GM20000 (cell line): ENCODE measurements around the gene TM7SF3.

Source experiments
- DNase-seq: peaks from one replicate; pipeline ENCODE4 v3.0.0; 2012; ENCODE audit warnings: low spot score
- TF ChIP-seq, protein P1 (sequence below): IDR thresholded peaks from 2 replicates; pipeline ENCODE4 v1.5.1; 2012; ENCODE audit warnings: mild to moderate bottlenecking, control low read depth; ENCODE audit errors: extremely low read depth, missing control alignments

TM7SF3 gene

DNA sequence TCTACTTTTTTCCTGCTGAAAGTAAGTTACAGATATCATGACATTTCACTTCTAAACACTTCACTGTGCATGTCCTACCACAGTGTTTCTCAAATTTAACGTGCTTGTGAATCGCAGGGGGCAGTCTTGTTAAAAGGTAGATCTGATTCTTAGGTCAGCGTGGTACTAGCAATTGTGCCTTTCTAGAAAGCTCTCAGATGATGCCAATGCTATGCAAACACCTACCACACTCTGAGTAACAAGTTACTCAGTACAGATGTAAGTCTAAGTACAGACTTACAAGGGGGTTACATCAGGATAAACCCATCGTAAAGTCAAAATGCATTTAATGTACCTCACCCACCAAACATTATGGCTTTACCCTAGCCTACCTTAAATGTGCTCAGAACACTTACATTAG is 22.4 kb downstream of the TM7SF3 start:
- TF ChIP-seq, protein P1, sequence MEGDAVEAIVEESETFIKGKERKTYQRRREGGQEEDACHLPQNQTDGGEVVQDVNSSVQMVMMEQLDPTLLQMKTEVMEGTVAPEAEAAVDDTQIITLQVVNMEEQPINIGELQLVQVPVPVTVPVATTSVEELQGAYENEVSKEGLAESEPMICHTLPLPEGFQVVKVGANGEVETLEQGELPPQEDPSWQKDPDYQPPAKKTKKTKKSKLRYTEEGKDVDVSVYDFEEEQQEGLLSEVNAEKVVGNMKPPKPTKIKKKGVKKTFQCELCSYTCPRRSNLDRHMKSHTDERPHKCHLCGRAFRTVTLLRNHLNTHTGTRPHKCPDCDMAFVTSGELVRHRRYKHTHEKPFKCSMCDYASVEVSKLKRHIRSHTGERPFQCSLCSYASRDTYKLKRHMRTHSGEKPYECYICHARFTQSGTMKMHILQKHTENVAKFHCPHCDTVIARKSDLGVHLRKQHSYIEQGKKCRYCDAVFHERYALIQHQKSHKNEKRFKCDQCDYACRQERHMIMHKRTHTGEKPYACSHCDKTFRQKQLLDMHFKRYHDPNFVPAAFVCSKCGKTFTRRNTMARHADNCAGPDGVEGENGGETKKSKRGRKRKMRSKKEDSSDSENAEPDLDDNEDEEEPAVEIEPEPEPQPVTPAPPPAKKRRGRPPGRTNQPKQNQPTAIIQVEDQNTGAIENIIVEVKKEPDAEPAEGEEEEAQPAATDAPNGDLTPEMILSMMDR = no peak
- no peak for DNase-seq

DNA sequence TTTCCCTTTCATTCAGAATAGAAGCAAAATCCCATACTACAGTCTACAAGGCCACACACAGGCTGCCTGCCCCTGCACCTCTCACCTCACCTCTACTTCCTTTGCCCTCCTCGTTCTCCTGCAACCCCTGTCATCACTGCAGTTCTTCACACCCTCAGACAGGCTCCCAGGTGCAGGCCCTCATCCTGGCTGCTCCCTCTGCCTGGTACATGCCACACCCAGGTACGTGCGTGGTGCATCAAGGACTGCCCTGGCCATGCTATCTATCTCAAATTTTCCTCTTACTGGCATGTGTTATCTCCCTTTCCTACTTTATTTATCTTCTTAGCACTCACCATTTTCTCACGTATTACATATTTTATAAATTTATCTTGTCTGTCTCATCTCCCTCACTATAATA is 24.3 kb downstream of the TM7SF3 start:
- no peak for DNase-seq
- TF ChIP-seq, protein P1 = no peak

DNA sequence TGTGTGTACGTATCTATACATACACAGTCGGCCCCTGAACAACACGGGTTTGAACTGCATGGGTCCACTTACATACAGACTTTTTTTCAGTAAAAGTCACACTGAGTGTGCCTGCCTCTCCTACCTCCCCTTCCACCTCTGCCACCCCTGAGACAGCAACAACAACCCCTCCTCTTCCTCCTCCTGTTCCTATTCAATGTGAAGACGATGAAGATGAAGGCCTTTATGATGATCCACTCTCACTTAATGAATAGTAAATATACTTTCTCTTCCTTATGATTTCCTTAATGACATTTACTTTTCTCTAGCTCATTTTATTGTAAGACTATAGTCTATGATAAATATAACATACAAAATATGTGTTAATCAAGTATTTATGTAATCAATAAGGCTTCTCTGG is 25.5 kb downstream of the TM7SF3 start:
- TF ChIP-seq, protein P1 = no peak
- DNase-seq = no peak

DNA sequence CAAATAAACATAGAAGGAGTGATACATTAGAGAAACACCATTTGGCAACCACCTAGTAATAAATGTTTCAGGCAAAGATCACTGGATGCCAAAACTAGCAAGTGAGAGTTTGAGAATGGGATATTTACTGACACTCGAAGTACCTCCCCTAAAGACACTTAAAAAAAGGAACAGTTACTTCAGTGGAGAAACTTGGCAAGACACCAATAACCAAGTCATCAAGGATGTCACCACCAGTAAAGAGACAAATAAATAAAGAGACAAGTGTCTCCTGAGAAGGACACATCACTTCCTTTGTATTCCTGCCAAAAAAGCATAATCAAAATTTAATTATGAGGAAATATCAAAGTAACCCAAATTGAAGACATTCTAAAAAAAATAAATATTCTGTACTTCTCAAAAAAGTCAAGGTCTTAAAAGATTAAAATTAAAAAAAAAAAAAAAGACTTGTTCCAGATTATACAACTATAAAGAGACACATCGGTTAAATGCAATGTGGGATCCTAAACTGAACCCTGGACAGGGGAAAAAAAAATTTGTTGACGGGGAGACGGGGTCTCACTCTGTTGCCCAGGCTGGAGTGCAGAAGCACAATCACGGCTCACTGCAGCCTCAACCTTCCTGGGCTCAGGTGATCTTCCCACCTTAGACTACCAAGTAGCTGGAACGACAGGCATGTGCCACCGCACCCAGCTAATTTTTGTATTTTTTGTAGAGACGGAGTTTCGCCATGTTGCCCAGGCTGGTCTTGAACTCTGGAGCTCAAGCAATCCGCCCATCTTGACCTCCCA is 26.4 kb downstream of the TM7SF3 start:
- DNase-seq = no peak
- TF ChIP-seq, protein P1 = no peak

DNA sequence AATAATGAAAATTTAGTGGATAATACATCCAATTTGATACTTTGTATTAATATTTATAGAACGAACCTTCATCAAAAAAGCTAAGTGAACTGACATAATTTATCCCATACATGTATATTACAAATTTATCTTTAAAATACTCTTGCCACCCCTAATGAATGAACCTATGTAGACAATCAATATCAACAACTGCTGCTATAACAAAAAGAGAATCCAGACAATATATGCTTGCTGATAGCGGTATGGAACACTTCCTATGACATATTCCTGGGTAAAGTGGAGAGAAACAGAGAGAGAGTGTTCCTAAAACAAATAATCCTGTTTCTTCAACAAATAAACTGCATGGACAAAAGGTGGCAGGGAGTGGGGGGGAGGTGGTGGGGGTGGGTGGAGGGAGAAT is 31.3 kb downstream of the TM7SF3 start:
- TF ChIP-seq, protein P1 = no peak
- DNase-seq = no peak

DNA sequence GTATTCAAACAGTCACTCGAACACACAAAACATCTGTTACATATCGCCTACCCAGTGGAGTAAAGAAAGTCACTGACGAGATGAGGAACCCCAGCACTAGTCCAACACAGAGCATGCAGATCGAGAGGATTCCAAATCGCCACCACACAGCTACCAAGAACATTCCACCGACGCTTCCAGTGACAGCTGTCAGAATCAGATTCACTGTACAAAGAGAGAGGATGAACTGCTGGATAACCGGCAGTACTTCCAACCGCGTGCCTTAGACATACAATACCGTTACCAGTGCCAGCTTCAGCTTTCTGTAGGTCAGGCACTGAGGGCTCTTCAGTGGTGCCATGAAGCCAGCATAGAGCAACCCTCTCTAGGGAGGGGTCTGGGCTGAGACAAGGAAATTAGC is 34.5 kb downstream of the TM7SF3 start:
- DNase-seq = no peak
- TF ChIP-seq, protein P1 = no peak

DNA sequence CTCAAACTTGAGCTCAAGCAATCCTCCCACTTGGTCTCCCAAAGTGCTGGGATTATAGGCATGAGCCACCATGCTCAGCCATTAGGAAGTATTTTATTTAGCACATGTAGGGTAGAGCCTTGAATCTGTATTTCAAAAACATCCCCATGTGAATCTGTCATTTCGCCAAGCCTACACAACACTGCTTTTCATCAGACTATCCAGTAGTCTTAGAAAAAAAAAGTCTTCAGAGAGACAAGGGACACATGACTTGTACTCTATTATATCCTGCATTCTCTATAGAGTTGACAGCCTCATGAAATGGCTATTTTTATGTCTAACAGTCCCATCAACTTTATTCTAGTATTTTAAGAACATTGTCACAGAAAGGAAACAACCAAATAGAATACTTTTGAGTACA is 35.4 kb downstream of the TM7SF3 start:
- DNase-seq = no peak
- TF ChIP-seq, protein P1 = no peak
